ENCODE measurements around the gene SUCLA2.

GRCh38 chr13:48040896-48041295 is 39.8 kb upstream of the SUCLA2 start:
- TF ChIP-seq POLR2A (IDR thresholded peaks at IDR 0.05), result no peak
- no peak for TF ChIP-seq CTCF (IDR thresholded peaks at IDR 0.05)

Data from testis (tissue), 2 donors.